SK-N-SH (cell line): ENCODE measurements around the gene SRRM2. TPM values are rescaled to one million over a fixed set of nuclear protein-coding genes. Genes with fewer than 3 reads are reported as not detected.

Source experiments
- CTCF ChIA-PET: fragments of 300-600, 350-600 bp; formaldehyde crosslinking; extraction: SDS; loops from one replicate; lab custom pipeline; 2021; lab: Yijun Ruan, JAX
- POLR2A ChIA-PET: fragments of 350-600 bp; sonication (Branson Sonifier 250); formaldehyde crosslinking; extraction: SDS; loops from one replicate; lab custom pipeline; 2020; ENCODE audit warnings: antibody characterized with exemption, inconsistent platforms; lab: Yijun Ruan, JAX
- DNase-seq: peaks from one replicate; pipeline ENCODE4 v3.0.0; 2012
- H2AFZ ChIP-seq: fragments of 200-600 bp; sonication (generic); 2 replicates; pipeline ENCODE4 v1.8.1; 2016; ENCODE audit warnings: antibody characterized with exemption, mild to moderate bottlenecking, low read depth
- H3F3A ChIP-seq: fragments of 200-600 bp; sonication (generic); replicated peaks from 2 replicates; pipeline ENCODE3; 2016; ENCODE audit warnings: antibody characterized with exemption, mild to moderate bottlenecking; ENCODE audit not compliant: insufficient read depth
- H3K27ac ChIP-seq, 2 experiments: fragments of 200-500 bp in 1 of 2; fragments of 200-600 bp in 1 of 2; sonication (Bioruptor generic) in 1 of 2; sonication (generic), shearing (Covaris generic) in 1 of 2; 2 replicates each; pipeline versions ENCODE4 v1.5.1 to v1.6.1; 2014 to 2016; ENCODE audit warnings: low read depth in 2 of 2, inconsistent platforms in 1 of 2, low read length in 1 of 2, mild to moderate bottlenecking in 1 of 2, mixed read lengths in 1 of 2
- H3K27me3 ChIP-seq: fragments of 200-600 bp; sonication (generic), shearing (Covaris generic); 2 replicates; pipeline ENCODE4 v1.6.1; 2016; ENCODE audit warnings: mixed run types; ENCODE audit not compliant: insufficient read depth
- H3K36me3 ChIP-seq, 2 experiments: fragments of 200-500 bp in 1 of 2; fragments of 200-600 bp in 1 of 2; sonication (Bioruptor generic) in 1 of 2; sonication (generic) in 1 of 2; replicated peaks in 1 of 2; 2 replicates each; pipeline versions ENCODE3 to v1.5.1; 2014 to 2016; ENCODE audit warnings: low read length in 1 of 2, mild to moderate bottlenecking in 1 of 2; ENCODE audit not compliant: insufficient read depth in 2 of 2, control insufficient read depth in 1 of 2
- H3K4me1 ChIP-seq, 2 experiments: fragments of 200-500 bp in 1 of 2; fragments of 200-600 bp in 1 of 2; sonication (Bioruptor generic) in 1 of 2; sonication (generic), shearing (Covaris generic) in 1 of 2; 2 replicates each; pipeline versions ENCODE4 v1.5.1 to v1.6.1; 2014 to 2016; ENCODE audit warnings: low read depth in 1 of 2, low read length in 1 of 2, mixed run types in 1 of 2; ENCODE audit not compliant: insufficient read depth in 2 of 2, control insufficient read depth in 1 of 2
- H3K4me2 ChIP-seq: fragments of 200-600 bp; sonication (generic), shearing (Covaris generic); 2 replicates; pipeline ENCODE4 v1.6.1; 2017; ENCODE audit warnings: mixed run types
- H3K4me3 ChIP-seq, 2 experiments: fragments of 200-500 bp in 1 of 2; fragments of 200-600 bp in 1 of 2; sonication (Bioruptor generic) in 1 of 2; sonication (generic), shearing (Covaris generic) in 1 of 2; 2 replicates each; pipeline versions ENCODE4 v1.5.1 to v1.8.1; 2014 to 2016; ENCODE audit warnings: low read depth in 2 of 2, inconsistent platforms in 1 of 2, low read length in 1 of 2, mild to moderate bottlenecking in 1 of 2, mixed read lengths in 1 of 2, moderate library complexity in 1 of 2
- H3K79me2 ChIP-seq: fragments of 200-600 bp; sonication (generic); 2 replicates; pipeline ENCODE4 v1.8.1; 2017; ENCODE audit warnings: mild to moderate bottlenecking; ENCODE audit not compliant: insufficient read depth
- H3K9ac ChIP-seq: fragments of 200-600 bp; sonication (generic); 2 replicates; pipeline ENCODE4 v1.6.1; 2017; ENCODE audit warnings: mixed run types
- H3K9me2 ChIP-seq: fragments of 200-600 bp; sonication (generic); 2 replicates; pipeline ENCODE4 v1.6.1; 2017; ENCODE audit warnings: mixed run types
- H3K9me3 ChIP-seq: fragments of 200-600 bp; sonication (generic); 2 replicates; pipeline ENCODE4 v1.6.1; 2017; ENCODE audit warnings: mixed run types, mild to moderate bottlenecking, moderate library complexity
- H4K20me1 ChIP-seq: fragments of 200-600 bp; sonication (generic); 2 replicates; pipeline ENCODE4 v1.6.1; 2017; ENCODE audit warnings: mild to moderate bottlenecking, mixed run types; ENCODE audit not compliant: insufficient read depth
- EP300 ChIP-seq, 2 experiments: IDR thresholded peaks; 2 replicates each; pipeline versions ENCODE4 v1.4.0 to v1.6.1; 2012; ENCODE audit warnings: borderline replicate concordance in 1 of 2, low read depth in 1 of 2, low read length in 1 of 2
- EZH2phosphoT487 ChIP-seq: fragments of 200-600 bp; sonication (generic); IDR thresholded peaks from 2 replicates; pipeline ENCODE4 v1.6.1; 2017; ENCODE audit warnings: low read depth, mixed run types, mild to moderate bottlenecking, antibody characterized with exemption, moderate library complexity, borderline replicate concordance
- FOSL2 ChIP-seq: IDR thresholded peaks from 2 replicates; pipeline ENCODE4 v1.4.0; 2012; ENCODE audit warnings: low read depth, mild to moderate bottlenecking, moderate library complexity, borderline replicate concordance
- GATA2 ChIP-seq: sonication (generic); formaldehyde crosslinking; IDR thresholded peaks from 2 replicates; pipeline ENCODE4 v1.5.0; 2020; ENCODE audit warnings: mild to moderate bottlenecking, missing genetic modification reagents
- JUND ChIP-seq: IDR thresholded peaks from 2 replicates; pipeline ENCODE4 v1.4.0; 2012
- MXI1 ChIP-seq: IDR thresholded peaks from 2 replicates; pipeline ENCODE4 v1.6.1; 2012; ENCODE audit warnings: mild to moderate bottlenecking, low read depth, low read length, improper control_type of control experiment
- POLR2AphosphoS5 ChIP-seq: IDR thresholded peaks from 2 replicates; pipeline ENCODE4 v1.6.1; 2012; ENCODE audit warnings: low read depth, low read length
- RAD21 ChIP-seq: IDR thresholded peaks from 2 replicates; pipeline ENCODE4 v1.6.1; 2012; ENCODE audit warnings: mild to moderate bottlenecking, low read length
- RXRA ChIP-seq: IDR thresholded peaks from 2 replicates; pipeline ENCODE4 v1.4.0; 2012; ENCODE audit warnings: low read depth, mild to moderate bottlenecking, borderline replicate concordance
- SMC3 ChIP-seq: IDR thresholded peaks from 2 replicates; pipeline ENCODE4 v1.6.1; 2012; ENCODE audit warnings: low read depth, low read length, improper control_type of control experiment
- TAF1 ChIP-seq: IDR thresholded peaks from 2 replicates; pipeline ENCODE4 v1.6.1; 2012; ENCODE audit warnings: low read depth, mild to moderate bottlenecking, low read length, moderate library complexity, borderline replicate concordance
- TCF12 ChIP-seq: IDR thresholded peaks from 2 replicates; pipeline ENCODE4 v1.4.0; 2012
- TEAD4 ChIP-seq: IDR thresholded peaks from 2 replicates; pipeline ENCODE4 v1.4.0; 2012; ENCODE audit warnings: mild to moderate bottlenecking, borderline replicate concordance; ENCODE audit not compliant: insufficient read depth
- YY1 ChIP-seq: IDR thresholded peaks from 2 replicates; pipeline ENCODE4 v1.4.0; 2012; ENCODE audit warnings: low read depth, mild to moderate bottlenecking
- WGBS: methylation state at CpG from one replicate; pipeline ENCODE4 v1.1.6; 2017; ENCODE audit warnings: low lambda C conversion rate; 5-methylcytosine and 5-hydroxymethylcytosine counted together
- polyA plus RNA-seq, 3 experiments: library from polyadenylated mRNA; depleted of rRNA; stranded (reverse); fragments of >200 nt; gene quantifications; 2 replicates each; pipeline ENCODE4 v1.2.3, GENCODE V29; 2012
- TF ChIP-seq, protein P1 (sequence below): IDR thresholded peaks from 2 replicates; pipeline ENCODE4 v1.4.0; 2012; ENCODE audit warnings: low read depth, borderline replicate concordance
- TF ChIP-seq, protein P2 (sequence below): IDR thresholded peaks from 2 replicates; pipeline ENCODE4 v1.6.1; 2012; ENCODE audit warnings: mild to moderate bottlenecking, low read depth, low read length, moderate library complexity

SRRM2 gene
- polyA plus RNA-seq, 1 of the 3 experiments (the other 2 are of a cell fraction), result 143 TPM

GRCh38 chr16:2799205-2799858 lies 46.9 kb downstream of the SRRM2 start:
- TF ChIP-seq JUND (no peak), GATA2 (no peak), RAD21 (no peak), FOSL2 (no peak), EP300 (IDR thresholded peaks at IDR 0.05; ENCODE audit: borderline replicate concordance in 1 of 2, low read depth in 1 of 2, low read length in 1 of 2) (no peak), SMC3 (no peak), EZH2phosphoT487 (no peak), MXI1 (no peak), RXRA (no peak), TCF12 (no peak), TAF1 (no peak), TEAD4 (no peak), POLR2AphosphoS5 (no peak), YY1 (no peak)
- TF ChIP-seq, protein P1, sequence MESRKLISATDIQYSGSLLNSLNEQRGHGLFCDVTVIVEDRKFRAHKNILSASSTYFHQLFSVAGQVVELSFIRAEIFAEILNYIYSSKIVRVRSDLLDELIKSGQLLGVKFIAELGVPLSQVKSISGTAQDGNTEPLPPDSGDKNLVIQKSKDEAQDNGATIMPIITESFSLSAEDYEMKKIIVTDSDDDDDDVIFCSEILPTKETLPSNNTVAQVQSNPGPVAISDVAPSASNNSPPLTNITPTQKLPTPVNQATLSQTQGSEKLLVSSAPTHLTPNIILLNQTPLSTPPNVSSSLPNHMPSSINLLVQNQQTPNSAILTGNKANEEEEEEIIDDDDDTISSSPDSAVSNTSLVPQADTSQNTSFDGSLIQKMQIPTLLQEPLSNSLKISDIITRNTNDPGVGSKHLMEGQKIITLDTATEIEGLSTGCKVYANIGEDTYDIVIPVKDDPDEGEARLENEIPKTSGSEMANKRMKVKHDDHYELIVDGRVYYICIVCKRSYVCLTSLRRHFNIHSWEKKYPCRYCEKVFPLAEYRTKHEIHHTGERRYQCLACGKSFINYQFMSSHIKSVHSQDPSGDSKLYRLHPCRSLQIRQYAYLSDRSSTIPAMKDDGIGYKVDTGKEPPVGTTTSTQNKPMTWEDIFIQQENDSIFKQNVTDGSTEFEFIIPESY, result no peak
- TF ChIP-seq, protein P2, sequence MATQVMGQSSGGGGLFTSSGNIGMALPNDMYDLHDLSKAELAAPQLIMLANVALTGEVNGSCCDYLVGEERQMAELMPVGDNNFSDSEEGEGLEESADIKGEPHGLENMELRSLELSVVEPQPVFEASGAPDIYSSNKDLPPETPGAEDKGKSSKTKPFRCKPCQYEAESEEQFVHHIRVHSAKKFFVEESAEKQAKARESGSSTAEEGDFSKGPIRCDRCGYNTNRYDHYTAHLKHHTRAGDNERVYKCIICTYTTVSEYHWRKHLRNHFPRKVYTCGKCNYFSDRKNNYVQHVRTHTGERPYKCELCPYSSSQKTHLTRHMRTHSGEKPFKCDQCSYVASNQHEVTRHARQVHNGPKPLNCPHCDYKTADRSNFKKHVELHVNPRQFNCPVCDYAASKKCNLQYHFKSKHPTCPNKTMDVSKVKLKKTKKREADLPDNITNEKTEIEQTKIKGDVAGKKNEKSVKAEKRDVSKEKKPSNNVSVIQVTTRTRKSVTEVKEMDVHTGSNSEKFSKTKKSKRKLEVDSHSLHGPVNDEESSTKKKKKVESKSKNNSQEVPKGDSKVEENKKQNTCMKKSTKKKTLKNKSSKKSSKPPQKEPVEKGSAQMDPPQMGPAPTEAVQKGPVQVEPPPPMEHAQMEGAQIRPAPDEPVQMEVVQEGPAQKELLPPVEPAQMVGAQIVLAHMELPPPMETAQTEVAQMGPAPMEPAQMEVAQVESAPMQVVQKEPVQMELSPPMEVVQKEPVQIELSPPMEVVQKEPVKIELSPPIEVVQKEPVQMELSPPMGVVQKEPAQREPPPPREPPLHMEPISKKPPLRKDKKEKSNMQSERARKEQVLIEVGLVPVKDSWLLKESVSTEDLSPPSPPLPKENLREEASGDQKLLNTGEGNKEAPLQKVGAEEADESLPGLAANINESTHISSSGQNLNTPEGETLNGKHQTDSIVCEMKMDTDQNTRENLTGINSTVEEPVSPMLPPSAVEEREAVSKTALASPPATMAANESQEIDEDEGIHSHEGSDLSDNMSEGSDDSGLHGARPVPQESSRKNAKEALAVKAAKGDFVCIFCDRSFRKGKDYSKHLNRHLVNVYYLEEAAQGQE, result no peak
- Histone ChIP-seq H3K36me3 (no peaks in the 10 kb centered on the region), H3F3A (no peaks in the 10 kb centered on the region), H3K27me3 (no peaks in the 10 kb centered on the region), H3K9ac (no peak overlapping the region), H3K4me3 (no peak overlapping the region), H3K9me3 (no peaks in the 10 kb centered on the region), H3K79me2 (no peaks in the 10 kb centered on the region), H3K27ac (peak overlapping the region in 1 of 2 experiments; percentile 79; a peak in 2 of 4 replicates), H2AFZ (no peak overlapping the region), H3K4me2 (no peak overlapping the region), H3K4me1 (peaks cover 0 to 7% of the 10 kb centered on the region in 2 experiments; a peak in 1 of 4 replicates), H3K9me2 (no peaks in the 10 kb centered on the region), H4K20me1 (no peaks in the 10 kb centered on the region)
- DNase-seq, result peak; percentile 75
- 63% methylated on average over 10 of the region's 21 CpGs for WGBS
- ChIA-PET POLR2A (interaction anchor here (1.5 kb wide), 1 partner anchor 21 kb away, joined by 5 read pairs; the partner anchor contains the start of gene ELOB), CTCF (interaction anchor here (1.5 kb wide), 2 partner anchors 9 to 24 kb away, joined by 5 read pairs; no protein-coding TSS in a partner anchor)
